Panc1 (cell line): Measurements from ENCODE around the gene DVL1. TPM values are rescaled to one million over a fixed set of nuclear protein-coding genes. Genes with fewer than 3 reads are reported as not detected.

Experiments
- ATAC-seq: fragments of 200-7000 bp; cut with Tn5 transposase; 2 replicates; pipeline ENCODE4 v1.9.1; 2020; ENCODE audit warnings: mild to moderate bottlenecking, moderate library complexity
- BruUV-seq: library from RNA; stranded (reverse); fragments of 400-500 nt; replicated peaks from 2 replicates; lab custom pipeline; 2021; lab: Mats Ljungman, UMichigan
- CTCF ChIA-PET: fragments of 300-600 bp; sonication (Branson Sonifier 250); formaldehyde crosslinking; loops from one replicate; lab custom pipeline; 2022; ENCODE audit warnings: antibody characterized with exemption; lab: Charles Lee
- POLR2A ChIA-PET: fragments of 300-600 bp; sonication (Branson Sonifier 250); formaldehyde crosslinking; loops from one replicate; lab custom pipeline; 2022; ENCODE audit warnings: antibody characterized with exemption; lab: Charles Lee
- DNase-seq: peaks from one replicate; pipeline ENCODE4 v3.0.0-alpha.2; 2010; ENCODE audit warnings: low read depth, low spot score
- H3K27ac ChIP-seq: 2 replicates; pipeline ENCODE4 v1.5.1; 2011; ENCODE audit warnings: mild to moderate bottlenecking, low read length, inconsistent platforms
- H3K27me3 ChIP-seq: fragments of 200-500 bp; sonication (Bioruptor generic); 2 replicates; pipeline ENCODE4 v1.6.0; 2014; ENCODE audit warnings: low read length, inconsistent platforms; ENCODE audit not compliant: control insufficient read depth, insufficient read depth
- H3K36me3 ChIP-seq: fragments of 200-500 bp; sonication (Bioruptor generic); 2 replicates; pipeline ENCODE4 v1.5.1; 2014; ENCODE audit warnings: inconsistent platforms, mild to moderate bottlenecking, low read length, moderate library complexity; ENCODE audit not compliant: control insufficient read depth, insufficient read depth
- H3K4me1 ChIP-seq: 2 replicates; pipeline ENCODE4 v1.5.1; 2011; ENCODE audit warnings: inconsistent platforms, mild to moderate bottlenecking, low read length, moderate library complexity; ENCODE audit not compliant: control insufficient read depth, insufficient read depth
- H3K4me3 ChIP-seq, 2 experiments: 2 replicates each; pipeline ENCODE4 v1.5.1; 2011 to 2012; ENCODE audit warnings: low read depth in 2 of 2, low read length in 2 of 2, mild to moderate bottlenecking in 2 of 2, inconsistent platforms in 1 of 2, moderate library complexity in 1 of 2
- H3K9me3 ChIP-seq: fragments of 200-500 bp; sonication (Bioruptor generic); 2 replicates; pipeline ENCODE4 v1.5.1; 2014; ENCODE audit warnings: low read depth, mild to moderate bottlenecking, inconsistent platforms, low read length, moderate library complexity; ENCODE audit not compliant: control insufficient read depth, insufficient read depth
- POLR2AphosphoS5 ChIP-seq: IDR thresholded peaks from 2 replicates; pipeline ENCODE4 v1.6.1; 2012; ENCODE audit warnings: mild to moderate bottlenecking, low read depth, low read length, moderate library complexity
- SIN3A ChIP-seq: IDR thresholded peaks from 2 replicates; pipeline ENCODE4 v1.6.1; 2012; ENCODE audit warnings: low read depth, mild to moderate bottlenecking, low read length, moderate library complexity, borderline replicate concordance; ENCODE audit not compliant: insufficient read depth
- TCF7L2 ChIP-seq: IDR thresholded peaks from 2 replicates; pipeline ENCODE4 v1.6.1; 2011; ENCODE audit warnings: mild to moderate bottlenecking, low read depth, low read length, inconsistent platforms
- in situ Hi-C: cut with HindIII; loops from 2 replicates; pipeline ENCODE4 v1.10.0; 2016; ENCODE audit warnings: low sequenced_read_pairs, low pct_unique_long_range_greater_than_20kb
- intact Hi-C: fragments of 100-400 bp; cut with micrococcal nuclease; formaldehyde crosslinking; loops from one replicate; pipeline ENCODE4 v1.10.0; 2022; ENCODE audit not compliant: unreplicated experiment
- total RNA-seq: library from RNA; stranded (reverse); gene quantifications from one replicate; pipeline ENCODE4 v1.2.1, GENCODE V29; 2021; ENCODE audit not compliant: unreplicated experiment
- TF ChIP-seq, protein P1 (sequence below), 2 experiments: IDR thresholded peaks; 2 replicates each; pipeline ENCODE4 v1.6.1; 2011 to 2012; ENCODE audit warnings: low read depth in 2 of 2, control low read depth in 1 of 2, low read length in 1 of 2, mild to moderate bottlenecking in 1 of 2, moderate library complexity in 1 of 2; ENCODE audit not compliant: insufficient read depth in 1 of 2
- TF ChIP-seq, protein P2 (sequence below): fragments of 450-650 bp; IDR thresholded peaks from 2 replicates; pipeline ENCODE4 v1.5.1; 2017; ENCODE audit warnings: mild to moderate bottlenecking

Gene DVL1
- total RNA-seq, 1 experiment from 2014 or later = 144 TPM

DNA sequence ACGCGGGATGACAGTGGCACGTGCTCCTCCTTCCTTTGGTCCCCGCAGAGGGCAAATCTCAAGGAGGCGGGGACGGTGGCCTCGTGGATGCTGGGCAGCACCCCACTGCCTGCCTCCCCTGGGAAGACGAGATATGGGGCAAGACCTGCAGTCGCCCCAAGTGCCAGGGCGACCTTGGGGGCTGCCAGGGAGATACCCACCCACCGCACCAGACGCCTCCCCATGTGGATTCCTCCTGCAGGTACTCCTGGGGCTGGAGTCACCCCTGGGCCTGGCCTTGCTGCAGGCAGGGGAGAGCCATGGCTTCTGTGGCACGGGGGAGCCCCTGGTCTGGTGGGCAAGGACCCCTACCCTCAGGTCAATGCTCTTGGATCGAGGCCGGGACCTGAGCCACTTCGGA, 31.6 kb upstream of the DVL1 start:
- H3K27me3 ChIP-seq = no peaks in the 10 kb centered on the region
- peaks cover 8% of the 10 kb centered on the region; the same call in 1 of the 2 replicates for H3K4me1 ChIP-seq
- ATAC-seq (no peak), DNase-seq (no peak)
- no peak overlapping the region for H3K27ac ChIP-seq
- peaks cover 4% of the 10 kb centered on the region; the same call in 1 of the 2 replicates for H3K36me3 ChIP-seq
- no TSS peak for BruUV-seq
- TF ChIP-seq, protein P1, sequence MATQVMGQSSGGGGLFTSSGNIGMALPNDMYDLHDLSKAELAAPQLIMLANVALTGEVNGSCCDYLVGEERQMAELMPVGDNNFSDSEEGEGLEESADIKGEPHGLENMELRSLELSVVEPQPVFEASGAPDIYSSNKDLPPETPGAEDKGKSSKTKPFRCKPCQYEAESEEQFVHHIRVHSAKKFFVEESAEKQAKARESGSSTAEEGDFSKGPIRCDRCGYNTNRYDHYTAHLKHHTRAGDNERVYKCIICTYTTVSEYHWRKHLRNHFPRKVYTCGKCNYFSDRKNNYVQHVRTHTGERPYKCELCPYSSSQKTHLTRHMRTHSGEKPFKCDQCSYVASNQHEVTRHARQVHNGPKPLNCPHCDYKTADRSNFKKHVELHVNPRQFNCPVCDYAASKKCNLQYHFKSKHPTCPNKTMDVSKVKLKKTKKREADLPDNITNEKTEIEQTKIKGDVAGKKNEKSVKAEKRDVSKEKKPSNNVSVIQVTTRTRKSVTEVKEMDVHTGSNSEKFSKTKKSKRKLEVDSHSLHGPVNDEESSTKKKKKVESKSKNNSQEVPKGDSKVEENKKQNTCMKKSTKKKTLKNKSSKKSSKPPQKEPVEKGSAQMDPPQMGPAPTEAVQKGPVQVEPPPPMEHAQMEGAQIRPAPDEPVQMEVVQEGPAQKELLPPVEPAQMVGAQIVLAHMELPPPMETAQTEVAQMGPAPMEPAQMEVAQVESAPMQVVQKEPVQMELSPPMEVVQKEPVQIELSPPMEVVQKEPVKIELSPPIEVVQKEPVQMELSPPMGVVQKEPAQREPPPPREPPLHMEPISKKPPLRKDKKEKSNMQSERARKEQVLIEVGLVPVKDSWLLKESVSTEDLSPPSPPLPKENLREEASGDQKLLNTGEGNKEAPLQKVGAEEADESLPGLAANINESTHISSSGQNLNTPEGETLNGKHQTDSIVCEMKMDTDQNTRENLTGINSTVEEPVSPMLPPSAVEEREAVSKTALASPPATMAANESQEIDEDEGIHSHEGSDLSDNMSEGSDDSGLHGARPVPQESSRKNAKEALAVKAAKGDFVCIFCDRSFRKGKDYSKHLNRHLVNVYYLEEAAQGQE (IDR thresholded peaks at IDR 0.05; ENCODE audit: insufficient read depth in 1 of 2, low read depth in 2 of 2, low read length in 1 of 2) = no peak
- no peaks in the 10 kb centered on the region for H3K9me3 ChIP-seq
- POLR2A ChIA-PET = no interaction called here
- H3K4me3 ChIP-seq = no peak overlapping the region
- in situ Hi-C loops = no loop called here
- CTCF ChIA-PET = no interaction called here
- intact Hi-C loops = no loop called here

DNA sequence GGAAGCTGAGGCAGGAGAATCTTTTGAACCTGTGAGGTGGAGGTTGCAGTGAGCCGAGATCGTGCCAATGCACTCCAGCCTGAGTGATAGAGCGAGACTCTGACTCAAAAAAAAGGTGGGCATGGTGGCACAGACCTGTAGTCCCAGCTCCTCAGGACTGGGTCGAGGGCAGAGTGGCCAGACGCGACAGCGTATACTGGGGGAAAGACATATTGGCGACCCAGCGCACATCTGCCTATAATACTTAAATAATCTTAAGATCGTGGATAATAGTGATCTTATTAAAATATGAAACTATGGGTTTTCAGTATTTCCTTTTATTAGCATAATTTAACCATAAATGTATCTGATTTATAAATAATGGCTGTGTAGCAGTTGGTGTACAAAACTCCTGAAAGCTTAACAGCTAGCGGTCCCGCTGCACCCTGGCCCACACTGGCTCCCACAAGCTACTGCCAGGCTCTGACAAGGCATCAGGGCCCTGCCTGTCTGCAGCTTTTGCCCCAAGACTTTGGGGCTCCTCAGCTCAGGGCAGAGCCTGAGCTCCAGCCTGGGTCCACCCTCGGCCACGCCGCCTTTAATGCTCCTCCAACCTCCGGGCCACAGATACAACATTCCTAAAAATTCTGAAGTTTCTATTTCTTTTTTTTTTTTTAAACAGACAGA, 28.5 kb upstream of the DVL1 start:
- no peak for TF ChIP-seq SIN3A
- TF ChIP-seq, protein P2, sequence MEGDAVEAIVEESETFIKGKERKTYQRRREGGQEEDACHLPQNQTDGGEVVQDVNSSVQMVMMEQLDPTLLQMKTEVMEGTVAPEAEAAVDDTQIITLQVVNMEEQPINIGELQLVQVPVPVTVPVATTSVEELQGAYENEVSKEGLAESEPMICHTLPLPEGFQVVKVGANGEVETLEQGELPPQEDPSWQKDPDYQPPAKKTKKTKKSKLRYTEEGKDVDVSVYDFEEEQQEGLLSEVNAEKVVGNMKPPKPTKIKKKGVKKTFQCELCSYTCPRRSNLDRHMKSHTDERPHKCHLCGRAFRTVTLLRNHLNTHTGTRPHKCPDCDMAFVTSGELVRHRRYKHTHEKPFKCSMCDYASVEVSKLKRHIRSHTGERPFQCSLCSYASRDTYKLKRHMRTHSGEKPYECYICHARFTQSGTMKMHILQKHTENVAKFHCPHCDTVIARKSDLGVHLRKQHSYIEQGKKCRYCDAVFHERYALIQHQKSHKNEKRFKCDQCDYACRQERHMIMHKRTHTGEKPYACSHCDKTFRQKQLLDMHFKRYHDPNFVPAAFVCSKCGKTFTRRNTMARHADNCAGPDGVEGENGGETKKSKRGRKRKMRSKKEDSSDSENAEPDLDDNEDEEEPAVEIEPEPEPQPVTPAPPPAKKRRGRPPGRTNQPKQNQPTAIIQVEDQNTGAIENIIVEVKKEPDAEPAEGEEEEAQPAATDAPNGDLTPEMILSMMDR = no peak
- no peak for TF ChIP-seq POLR2AphosphoS5
- no peak for TF ChIP-seq TCF7L2
- TF ChIP-seq, protein P1 (IDR thresholded peaks at IDR 0.05; ENCODE audit: insufficient read depth in 1 of 2, low read depth in 2 of 2, low read length in 1 of 2) = no peak
- Histone ChIP-seq H3K9me3 (no peaks in the 10 kb centered on the region), H3K27ac (no peak overlapping the region), H3K27me3 (no peaks in the 10 kb centered on the region), H3K4me1 (peaks cover 21% of the 10 kb centered on the region), H3K4me3 (no peak overlapping the region), H3K36me3 (peaks cover 16% of the 10 kb centered on the region; the same call in 1 of the 2 replicates)
- ATAC-seq (no peak), DNase-seq (no peak)
- in situ Hi-C loops (no loop called here), intact Hi-C loops (no loop called here)
- BruUV-seq = no TSS peak
- CTCF ChIA-PET = no interaction called here
- POLR2A ChIA-PET = interaction anchor here (0.6 kb wide), 2 partner anchors 64 to 395 kb away, joined by 3 to 5 read pairs; no protein-coding TSS in a partner anchor
